GM18508 (cell line): Measurements from ENCODE around the gene AKR1B15.
"Not testable (repeated sequence)": the region's sequence is repeated elsewhere in the genome, so short reads cannot be mapped to it uniquely, and the experiment has no call there.

Experiments used
- ATAC-seq: cut with Tn5 transposase; IDR thresholded peaks from one replicate; pipeline ENCODE4 v1.9.1; 2021; ENCODE audit warnings: moderate number of reproducible peaks; ENCODE audit not compliant: insufficient read depth, unreplicated experiment

AKR1B15 gene

GRCh38 chr7:134548877-134549276 is at the start of gene AKR1B15:
AKR1B15 (plus strand) TSS chr7:134549110; CDS start chr7:134564620, 15,510 bp downstream.
- peak; percentile 94 for ATAC-seq

- no peak for ATAC-seq
Measured at GRCh38 chr7:134500406-134500805, 48.5 kb upstream of the AKR1B15 start.

GRCh38 chr7:134500982-134501381 is 47.9 kb upstream of the AKR1B15 start:
- no peak for ATAC-seq

- no peak for ATAC-seq
Measured at GRCh38 chr7:134502463-134503371, 46.2 kb upstream of the AKR1B15 start.

GRCh38 chr7:134504660-134505164 is 44.2 kb upstream of the AKR1B15 start:
- ATAC-seq, result no peak

GRCh38 chr7:134505856-134506255 is 43.1 kb upstream of the AKR1B15 start:
- ATAC-seq, result no peak

GRCh38 chr7:134509010-134509409 is 39.9 kb upstream of the AKR1B15 start:
- no peak for ATAC-seq

- no peak for ATAC-seq
Measured at GRCh38 chr7:134510646-134511045, 38.3 kb upstream of the AKR1B15 start.

GRCh38 chr7:134512271-134512670 is 36.6 kb upstream of the AKR1B15 start:
- ATAC-seq, result no peak

- ATAC-seq, result no peak
Measured at GRCh38 chr7:134513169-134513752, 35.6 kb upstream of the AKR1B15 start.

GRCh38 chr7:134514106-134514505 is 34.8 kb upstream of the AKR1B15 start:
- ATAC-seq, result no peak

GRCh38 chr7:134514663-134515062 is 34.2 kb upstream of the AKR1B15 start:
- no peak for ATAC-seq

- ATAC-seq, result no peak
Measured at GRCh38 chr7:134515569-134516468, 33.1 kb upstream of the AKR1B15 start.

GRCh38 chr7:134520130-134520529 is 28.8 kb upstream of the AKR1B15 start:
- no peak for ATAC-seq

- ATAC-seq, result no peak
Measured at GRCh38 chr7:134522601-134523000, 26.3 kb upstream of the AKR1B15 start.

GRCh38 chr7:134525449-134525848 is 23.5 kb upstream of the AKR1B15 start:
- not testable (repeated sequence) for ATAC-seq

GRCh38 chr7:134526552-134527248 is 22.2 kb upstream of the AKR1B15 start:
- not testable (repeated sequence) for ATAC-seq

- no peak for ATAC-seq
Measured at GRCh38 chr7:134527979-134528371, 20.9 kb upstream of the AKR1B15 start.

- ATAC-seq, result no peak
Measured at GRCh38 chr7:134528749-134529148, 20.2 kb upstream of the AKR1B15 start.

- ATAC-seq, result no peak
Measured at GRCh38 chr7:134530460-134530859, 18.4 kb upstream of the AKR1B15 start.
